Upper lobe of left lung (tissue), 6 donors: Measurements from ENCODE around the gene ARHGAP1. TPM values are rescaled to one million over a fixed set of nuclear protein-coding genes. Genes with fewer than 3 reads are reported as not detected.

Source experiments
- ATAC-seq, 2 donors: fragments of 200-7000 bp; cut with Tn5 transposase; one replicate each; pipeline ENCODE4 v1.9.1; 2022; ENCODE audit warnings: mild to moderate bottlenecking in 2 of 2, moderate library complexity in 2 of 2; ENCODE audit not compliant: low FRiP score in 2 of 2
- DNase-seq, 2 donors: peaks; one replicate each; pipeline ENCODE4 v3.0.0-alpha.2; 2019 to 2020
- H3K27ac ChIP-seq, 4 donors: fragments of 200-600 bp; sonication (generic); one replicate each; pipeline ENCODE4 v1.5.1; 2016 to 2019
- H3K27me3 ChIP-seq, 4 donors: fragments of 200-600 bp; sonication (generic); one replicate each; pipeline ENCODE4 v1.5.1; 2017 to 2019
- H3K36me3 ChIP-seq, 4 donors: fragments of 200-600 bp; sonication (generic); one replicate each; pipeline ENCODE4 v1.5.1; 2016 to 2019
- H3K4me1 ChIP-seq, 4 donors: fragments of 200-600 bp; sonication (generic); one replicate each; pipeline ENCODE4 v1.5.1; 2018 to 2019
- H3K4me3 ChIP-seq, 4 donors: fragments of 200-600 bp; sonication (generic); one replicate each; pipeline ENCODE4 v1.5.1; 2017 to 2019; ENCODE audit warnings: mild to moderate bottlenecking in 2 of 4, moderate library complexity in 1 of 4
- H3K9me3 ChIP-seq, 4 donors: fragments of 200-600 bp; sonication (generic); one replicate each; pipeline ENCODE4 v1.5.1; 2018 to 2019
- CTCF ChIP-seq, 6 experiments: fragments of 450-650 bp in 4 of 6; fragments of 200-600 bp in 2 of 6; sonication (generic) in 2 of 6; IDR thresholded peaks; one replicate each; pipeline ENCODE4 v1.5.1; 2016 to 2019; ENCODE audit warnings: antibody characterized with exemption in 6 of 6
- EP300 ChIP-seq, 4 donors: sonication (generic); formaldehyde crosslinking; IDR thresholded peaks; one replicate each; pipeline ENCODE4 v1.5.1; 2017; ENCODE audit warnings: antibody characterized with exemption in 4 of 4, control low read depth in 2 of 4
- POLR2A ChIP-seq, 4 donors: fragments of 450-650 bp; IDR thresholded peaks; one replicate each; pipeline ENCODE4 v1.5.1; 2016 to 2017; ENCODE audit warnings: antibody characterized with exemption in 4 of 4, mild to moderate bottlenecking in 2 of 4
- POLR2AphosphoS5 ChIP-seq, 2 donors: sonication (generic); formaldehyde crosslinking; IDR thresholded peaks; one replicate each; pipeline ENCODE4 v1.5.1; 2017; ENCODE audit warnings: antibody characterized with exemption in 2 of 2
- WGBS, 2 donors: methylation state at CpG; one replicate each; pipeline ENCODE4 v1.1.5; 2017 to 2018; 5-methylcytosine and 5-hydroxymethylcytosine counted together
- total RNA-seq, 6 donors: library from RNA; depleted of rRNA in 4 of 6; stranded (reverse); fragments of >200 nt in 4 of 6; gene quantifications; one replicate each; pipeline versions ENCODE4 v1.1.0 to v1.2.1, GENCODE V29; 2016 to 2021
- donor health status: DM: no; HTN: no; CAD: no; lungs with moderate emphysema.
- donor health status: DM: no; HTN: yes; CAD: no; lungs with severe emphysema.

The ARHGAP1 gene
- total RNA-seq, 6 donors from 2014 or later, result 33.8 to 81.8 (median 50.7) TPM

GRCh38 chr11:46686886-46687795 lies 13.3 kb downstream of the ARHGAP1 start:
- WGBS, 2 donors, result 75 to 76% methylated on average over 14 to 15 of the region's 15 CpGs
- DNase-seq (no peak), ATAC-seq (peak; percentile 66 to 67)
- Histone ChIP-seq H3K27me3 (no peaks in the 10 kb centered on the region), H3K36me3 (peaks cover 6 to 66% (median 48%) of the 10 kb centered on the region in 4 donors), H3K4me3 (no peak overlapping the region), H3K27ac (peak overlapping the region; percentile 38 to 76 (median 68)), H3K4me1 (peaks cover 0 to 12% (median 4%) of the 10 kb centered on the region in 4 donors), H3K9me3 (no peaks in the 10 kb centered on the region)
- peak in 1 of 2 donors; percentile 5 for TF ChIP-seq POLR2AphosphoS5 (IDR thresholded peaks at IDR 0.05)
- no peak for TF ChIP-seq POLR2A (IDR thresholded peaks at IDR 0.05)

GRCh38 chr11:46684367-46684766 lies 16.1 kb downstream of the ARHGAP1 start:
- ATAC-seq (no peak), DNase-seq (no peak)
- WGBS, 2 donors, result 75 to 77% methylated on average over 3 of the region's 3 CpGs
- Histone ChIP-seq H3K4me3 (no peak overlapping the region), H3K4me1 (peaks cover 0 to 12% (median 4%) of the 10 kb centered on the region in 4 donors), H3K9me3 (no peaks in the 10 kb centered on the region), H3K27ac (no peak overlapping the region), H3K27me3 (no peaks in the 10 kb centered on the region), H3K36me3 (peaks cover 22 to 80% (median 61%) of the 10 kb centered on the region in 4 donors)
- TF ChIP-seq EP300 (IDR thresholded peaks at IDR 0.05), result no peak
- TF ChIP-seq CTCF (IDR thresholded peaks at IDR 0.05), result no peak
- no peak for TF ChIP-seq POLR2AphosphoS5 (IDR thresholded peaks at IDR 0.05)
- TF ChIP-seq POLR2A (IDR thresholded peaks at IDR 0.05), result no peak

GRCh38 chr11:46682773-46683752 lies 17.4 kb downstream of the ARHGAP1 start:
- Histone ChIP-seq H3K9me3 (no peaks in the 10 kb centered on the region), H3K4me3 (no peak overlapping the region), H3K4me1 (peaks cover 0 to 10% (median 4%) of the 10 kb centered on the region in 4 donors), H3K27me3 (no peaks in the 10 kb centered on the region), H3K36me3 (peaks cover 33 to 85% (median 71%) of the 10 kb centered on the region in 4 donors), H3K27ac (peak overlapping the region in 1 of 4 donors; percentile 21)
- TF ChIP-seq POLR2A (IDR thresholded peaks at IDR 0.05), result no peak
- TF ChIP-seq EP300 (IDR thresholded peaks at IDR 0.05), result no peak
- no peak for TF ChIP-seq POLR2AphosphoS5 (IDR thresholded peaks at IDR 0.05)
- no peak for TF ChIP-seq CTCF (IDR thresholded peaks at IDR 0.05)
- ATAC-seq, result no peak
- WGBS, 2 donors, result 97% methylated on average over 11 of the region's 11 CpGs
- no peak for DNase-seq

GRCh38 chr11:46681814-46682213 lies 18.6 kb downstream of the ARHGAP1 start:
- Histone ChIP-seq H3K27ac (no peak overlapping the region), H3K36me3 (peaks cover 30 to 83% (median 64%) of the 10 kb centered on the region in 4 donors), H3K4me1 (peaks cover 0 to 10% (median 6%) of the 10 kb centered on the region in 4 donors), H3K9me3 (no peaks in the 10 kb centered on the region), H3K4me3 (no peak overlapping the region), H3K27me3 (no peaks in the 10 kb centered on the region)
- 94 to 96% methylated on average over 3 to 11 of the region's 11 CpGs for whole genome bisulfite sequencing, 2 donors
- no peak for ATAC-seq
- TF ChIP-seq EP300 (IDR thresholded peaks at IDR 0.05), result no peak
- TF ChIP-seq POLR2AphosphoS5 (IDR thresholded peaks at IDR 0.05), result no peak
- TF ChIP-seq CTCF (IDR thresholded peaks at IDR 0.05), result no peak
- no peak for TF ChIP-seq POLR2A (IDR thresholded peaks at IDR 0.05)
- no peak for DNase-seq
